Measurements from ENCODE around the gene WNT3A. TPM values are rescaled to one million over a fixed set of nuclear protein-coding genes. Genes with fewer than 3 reads are reported as not detected.

Gene WNT3A
- total and polyA plus RNA-seq, 9 of the 15 experiments (the other 6 are each of a cell fraction or from before 2014, with no cell fraction given) = not detected

GRCh38 chr1:228102791-228103620 lies 96.2 kb downstream of the WNT3A start, which contains the start of gene C1orf35 (continued):
- TF ChIP-seq ZNF318 (IDR thresholded peaks at IDR 0.05; ENCODE audit: borderline replicate concordance in 1 of 2, low read depth in 1 of 2) = no peak
- TF ChIP-seq NR2C1 (IDR thresholded peaks at IDR 0.05) = peak; percentile 48
- peak; percentile 52; the same call in 1 of the 2 replicates for TF ChIP-seq NR2C1 (tag; IDR thresholded peaks at IDR 0.05)
- TF ChIP-seq THRA (IDR thresholded peaks at IDR 0.05) = no peak
- no peak for TF ChIP-seq E4F1 (CRISPR knock-in tag; IDR thresholded peaks at IDR 0.05; ENCODE audit: borderline replicate concordance)
- peak; percentile 80 for TF ChIP-seq SETDB1 (IDR thresholded peaks at IDR 0.05; ENCODE audit: low read length)
- TF ChIP-seq PYGO2 (tag; IDR thresholded peaks at IDR 0.05) = no peak
- peak; percentile 17; the same call in 1 of the 2 replicates for TF ChIP-seq RFX5 (IDR thresholded peaks at IDR 0.05; ENCODE audit: low read depth, low read length)
- TF ChIP-seq KDM4B (IDR thresholded peaks at IDR 0.05; ENCODE audit: borderline replicate concordance in 2 of 2, low read depth in 1 of 2) = no peak
- TF ChIP-seq MLX (CRISPR knock-in tag; conservative IDR thresholded peaks at IDR 0.05) = peak in 1 of 2 experiments; percentile 2; a peak in 1 of 4 replicates
- no peak for TF ChIP-seq ZNF134 (CRISPR knock-in tag; conservative IDR thresholded peaks at IDR 0.05)
- no peak for TF ChIP-seq STAT5B (CRISPR knock-in tag; IDR thresholded peaks at IDR 0.05)
- no peak for TF ChIP-seq FOXA1 (IDR thresholded peaks at IDR 0.05; ENCODE audit: borderline replicate concordance)
